H54 (cell line): ENCODE measurements around the gene SYNE4.

ENCODE experiments used
- DNase-seq: peaks from one replicate; pipeline ENCODE4 v3.0.0; 2011; ENCODE audit warnings: low spot score, mixed read lengths; ENCODE audit not compliant: insufficient read length
- FAIRE-seq: peaks from 3 replicates; lab custom pipeline; 2011; peaks lifted over from hg19 to GRCh38; lab: Jason Lieb, UNC
- POLR2A ChIP-seq: IDR thresholded peaks from 2 replicates; pipeline ENCODE4 v1.6.1; 2011; ENCODE audit warnings: low read depth, mild to moderate bottlenecking, low read length

The SYNE4 gene

DNA sequence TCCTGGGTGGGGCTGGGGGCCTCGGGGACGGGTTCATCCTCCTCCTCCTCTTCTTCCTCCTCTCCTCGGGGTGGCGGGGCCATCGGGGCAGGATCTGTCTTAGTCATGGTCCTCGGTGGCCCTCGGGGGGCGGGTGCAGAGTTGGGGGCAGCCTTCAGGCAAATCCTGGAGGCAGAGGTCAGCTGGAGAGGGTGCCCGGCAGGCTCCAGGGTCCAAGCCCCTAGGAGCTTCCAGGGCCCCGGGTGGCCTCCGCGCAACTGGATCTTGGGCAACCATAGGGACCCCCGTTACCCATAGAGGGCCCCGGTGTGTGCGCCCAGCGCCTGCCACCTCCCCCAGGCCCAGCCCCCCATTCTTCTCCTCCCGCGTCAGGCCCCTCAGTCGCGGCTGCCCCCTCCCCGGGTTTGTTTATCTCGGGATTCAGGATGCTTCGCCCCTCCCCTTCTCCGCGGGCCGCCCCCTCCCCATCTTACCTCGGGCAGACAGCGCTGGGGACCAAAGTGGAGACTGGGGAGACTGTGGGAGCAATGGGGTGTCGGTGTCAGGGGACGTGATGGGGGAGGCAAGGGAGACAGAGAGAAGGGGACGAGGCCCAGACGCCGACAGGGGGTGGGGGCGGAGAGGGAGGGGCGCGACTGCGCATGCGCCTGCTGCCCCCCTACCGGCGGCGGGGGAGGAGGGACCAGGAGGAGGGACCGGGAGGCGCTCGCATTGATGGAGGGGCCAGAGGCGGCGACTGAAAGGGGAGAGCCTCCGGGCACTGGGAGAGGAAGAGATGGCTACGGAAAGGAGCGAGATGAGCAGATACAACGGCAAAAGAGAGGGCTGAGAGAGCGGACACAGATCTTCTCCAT, 23.9 kb upstream of the SYNE4 start, which contains the start of gene CLIP3:
CLIP3 (minus strand) TSS at position 623 of the 854 bp plus-strand sequence; CDS start at position 107, 516 bp downstream.
- FAIRE-seq = no peak
- TF ChIP-seq POLR2A = peak; percentile 30
- DNase-seq = peak; percentile 85

DNA sequence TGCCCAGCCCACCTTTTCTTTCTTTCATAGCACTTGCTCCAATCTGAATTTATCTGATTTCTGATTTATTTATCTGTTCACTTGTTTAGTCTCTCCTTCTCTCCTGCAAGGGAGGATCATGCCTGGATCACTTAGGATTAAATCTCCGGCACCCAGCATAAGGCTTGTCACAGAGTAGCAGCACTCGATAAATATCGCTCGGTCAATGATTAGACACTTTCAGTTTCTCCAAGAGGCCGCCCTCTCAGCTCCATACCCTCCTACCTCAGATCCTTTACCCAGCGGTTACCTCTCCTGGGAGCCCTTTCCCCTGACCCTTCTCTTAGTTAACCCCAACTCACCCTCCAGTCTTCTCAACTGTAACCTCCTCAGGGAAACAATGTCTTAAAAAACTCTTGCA, 22.7 kb upstream of the SYNE4 start:
- DNase-seq = no peak
- no peak for TF ChIP-seq POLR2A
- FAIRE-seq = no peak

DNA sequence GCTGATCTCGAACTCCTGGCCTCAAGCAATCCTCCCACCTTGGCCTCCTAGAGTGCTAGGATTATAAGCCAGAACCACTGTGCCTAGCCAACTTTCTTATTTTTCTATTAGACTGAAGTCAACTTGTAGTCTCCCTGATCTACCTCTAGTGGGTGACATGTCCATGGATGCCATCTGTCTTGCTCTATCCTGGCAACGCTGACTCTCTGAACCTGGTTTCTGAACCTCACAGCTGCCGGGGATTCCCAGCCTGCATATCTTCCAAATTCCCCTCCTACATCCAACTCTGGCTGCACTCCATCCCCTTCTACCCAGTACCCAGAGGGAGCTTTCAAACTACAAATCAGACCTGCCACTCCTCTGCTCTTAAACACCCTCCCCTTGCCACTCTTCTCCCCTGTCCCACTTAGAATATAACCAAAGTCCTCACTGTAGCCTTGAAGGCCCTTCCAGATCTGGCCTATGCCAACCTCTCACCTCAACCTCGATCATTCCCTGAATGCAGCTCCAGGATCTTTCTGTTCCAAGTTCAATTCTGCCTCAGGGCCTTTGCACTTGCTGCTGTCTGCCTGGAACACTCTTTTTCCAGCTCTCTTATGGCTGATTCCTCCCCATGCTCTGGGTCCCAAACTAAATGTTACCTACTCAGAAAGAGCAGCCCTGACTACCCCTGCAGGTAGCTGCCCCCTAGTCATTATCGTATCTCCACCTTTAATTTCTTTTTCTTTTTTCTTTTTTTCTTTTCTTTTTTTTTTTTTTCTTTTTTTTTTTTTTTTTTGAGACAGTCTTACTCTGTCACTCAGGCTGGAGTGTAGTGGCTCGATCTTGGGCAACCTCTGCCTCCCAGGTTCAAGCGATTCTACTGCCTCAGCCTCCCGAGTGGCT, 21.9 kb upstream of the SYNE4 start:
- DNase-seq (no peak), FAIRE-seq (no peak)
- no peak for TF ChIP-seq POLR2A

DNA sequence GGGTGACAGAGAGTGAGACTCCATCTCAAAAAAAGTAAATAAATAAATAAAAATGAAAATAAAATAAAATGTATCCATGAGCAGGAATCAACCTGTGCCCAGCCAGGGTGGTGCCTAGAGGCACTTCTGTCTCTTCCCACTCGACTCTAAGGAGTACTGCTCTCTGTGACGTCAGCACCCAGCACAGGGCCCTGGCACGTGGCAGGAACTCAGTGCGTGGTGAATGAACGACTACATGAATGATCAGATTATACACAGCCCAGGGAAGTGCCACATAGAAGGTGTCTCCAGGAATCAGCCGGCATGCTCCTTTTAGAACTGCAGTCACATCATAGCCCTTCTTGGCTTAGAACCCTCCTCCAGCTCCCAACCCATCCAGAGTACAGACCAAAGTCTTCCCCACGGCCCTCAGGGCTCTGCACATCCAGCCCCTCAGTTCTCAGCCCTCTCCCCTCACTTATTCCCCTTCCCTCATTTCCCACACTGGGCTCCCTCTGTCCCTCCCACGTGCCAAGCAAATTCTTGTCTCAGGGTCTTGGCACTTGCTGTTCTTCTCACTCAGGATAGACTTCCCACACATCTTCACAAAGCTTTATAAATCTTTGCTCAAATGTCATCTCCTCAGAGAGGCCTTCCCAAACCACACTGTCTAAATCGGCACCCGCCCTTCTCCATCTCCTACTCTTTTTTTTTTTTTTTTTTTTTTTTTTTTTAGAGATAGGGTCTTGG, 19.9 kb upstream of the SYNE4 start:
- TF ChIP-seq POLR2A = no peak
- no peak for DNase-seq
- FAIRE-seq = no peak

DNA sequence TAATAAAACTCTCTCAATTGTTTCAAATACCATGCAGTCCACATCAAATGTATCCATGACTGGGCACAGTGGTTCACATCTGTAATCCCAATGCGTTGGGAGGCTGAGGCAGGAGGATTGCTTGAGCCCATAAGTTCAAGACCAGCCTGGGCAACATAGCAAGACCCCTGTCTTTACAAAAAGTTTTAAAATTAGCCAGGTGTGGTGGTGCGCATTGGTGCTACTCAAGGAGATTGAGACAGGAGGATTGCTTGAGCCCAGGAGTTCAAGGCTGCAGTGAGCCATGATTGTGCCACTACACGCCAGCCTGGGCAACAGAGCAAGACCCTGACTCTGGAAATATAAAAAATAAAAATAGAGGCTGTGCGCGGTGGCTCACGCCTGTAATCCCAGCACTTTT, 19.1 kb upstream of the SYNE4 start:
- FAIRE-seq (no peak), DNase-seq (no peak)
- no peak for TF ChIP-seq POLR2A

DNA sequence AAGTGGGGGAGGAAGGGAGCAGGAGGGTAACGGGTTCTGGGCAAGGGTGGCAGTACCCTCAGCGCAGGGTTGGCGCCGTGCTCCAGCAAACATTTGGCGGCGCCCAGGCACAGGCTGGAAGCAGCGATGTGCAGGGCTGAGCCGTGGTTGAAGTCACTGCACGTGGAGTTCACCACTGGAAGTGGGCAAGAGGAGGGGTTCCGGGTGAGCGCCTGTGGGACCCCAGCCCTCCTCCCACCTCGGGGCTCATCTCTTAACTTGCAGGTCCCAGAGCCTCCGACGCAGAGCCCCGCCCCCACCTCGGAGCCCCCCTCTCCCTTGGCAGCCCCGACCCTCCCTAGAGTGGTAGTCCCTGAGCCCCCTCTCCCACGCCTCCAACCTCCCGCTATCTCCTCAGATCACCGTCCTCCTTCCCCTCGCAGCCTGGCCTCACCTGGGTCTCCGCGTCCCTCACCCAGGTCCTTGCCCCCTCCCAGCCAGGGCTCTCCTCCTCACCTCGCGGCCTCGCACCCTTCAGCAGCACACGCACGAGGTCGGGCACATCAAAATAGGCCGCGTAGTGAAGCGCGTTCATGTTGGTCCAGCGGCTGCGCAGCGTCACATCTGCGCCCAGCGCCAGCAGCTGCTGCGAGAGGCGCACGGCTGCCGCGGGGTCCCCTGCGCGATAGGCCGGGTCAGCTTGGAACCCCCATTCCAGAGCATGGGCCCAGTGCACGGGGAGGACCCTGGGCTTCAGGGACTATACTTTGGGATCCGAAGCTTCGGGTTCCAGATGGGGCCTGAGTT, 17.7 kb upstream of the SYNE4 start:
- no peak for DNase-seq
- no peak for FAIRE-seq
- no peak for TF ChIP-seq POLR2A

DNA sequence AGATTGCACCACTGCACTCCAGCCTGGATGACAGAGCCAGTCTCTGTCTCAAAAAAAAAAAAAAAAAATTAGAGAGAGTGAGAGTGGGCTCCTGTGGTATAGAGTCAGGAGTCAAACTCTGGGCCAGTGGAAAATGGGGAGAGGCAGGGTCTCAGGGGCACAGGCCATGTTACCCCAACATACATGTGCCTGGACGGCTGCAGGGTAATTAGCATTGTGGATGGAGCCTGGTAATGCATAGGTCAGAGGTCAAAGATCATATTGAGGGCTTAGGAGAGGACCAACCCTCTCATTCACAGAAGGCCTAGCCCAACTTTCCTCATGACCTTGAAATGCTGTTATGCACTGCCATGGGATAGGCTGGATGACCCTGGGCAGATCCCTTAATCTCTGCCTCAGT, 16.9 kb upstream of the SYNE4 start:
- FAIRE-seq = no peak
- no peak for DNase-seq
- no peak for TF ChIP-seq POLR2A

DNA sequence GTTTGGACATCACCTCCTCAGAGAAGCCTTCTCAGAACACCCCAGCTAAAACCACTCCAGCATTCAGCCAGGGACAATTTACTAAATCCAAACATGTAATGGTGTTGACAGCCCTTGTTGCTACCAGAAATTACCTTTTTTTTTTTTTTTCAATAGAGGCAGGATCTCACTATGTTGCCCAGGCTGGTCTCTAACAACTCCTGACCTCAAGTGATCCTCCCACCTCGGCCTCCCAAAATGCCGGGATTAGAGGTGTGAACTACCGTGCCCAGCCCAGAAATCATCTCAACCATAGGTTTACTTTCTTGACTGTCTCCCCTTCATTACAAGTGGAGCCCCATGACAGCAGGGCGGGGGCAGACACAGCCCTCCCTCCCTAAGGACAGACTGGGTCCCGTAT, 14.8 kb upstream of the SYNE4 start:
- no peak for TF ChIP-seq POLR2A
- no peak for FAIRE-seq

DNA sequence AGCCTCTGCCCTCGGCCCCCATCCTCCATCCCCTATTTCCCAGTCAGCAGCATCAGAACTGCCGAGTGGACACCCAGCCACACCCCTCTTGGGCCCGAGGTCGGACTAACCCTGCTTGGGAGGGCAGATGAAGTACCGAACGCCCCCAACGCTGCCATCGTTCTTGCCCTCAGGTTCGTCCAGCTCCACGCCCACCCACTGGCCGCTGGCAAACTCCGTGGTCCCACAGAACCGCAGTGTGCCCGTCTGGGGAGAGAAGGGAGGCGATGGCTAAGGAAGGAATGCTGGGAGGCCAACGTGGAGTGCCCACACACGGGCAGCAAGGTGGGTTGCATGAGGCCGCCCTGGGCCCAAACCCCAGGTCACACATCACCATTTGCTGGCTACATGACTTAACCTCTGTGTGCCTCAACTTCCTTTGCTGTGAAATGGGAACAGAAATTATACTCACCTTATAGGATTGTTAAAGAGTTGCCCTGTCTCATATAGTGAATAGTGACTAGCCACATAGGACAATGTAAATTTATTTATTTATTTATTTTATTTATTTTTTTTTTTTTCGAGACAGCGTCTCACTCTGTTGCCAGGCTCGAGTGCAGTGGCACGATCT, 10.6 kb upstream of the SYNE4 start:
- no peak for TF ChIP-seq POLR2A
- no peak for DNase-seq
- FAIRE-seq = no peak

More for the DNA sequence above, 14.8 kb upstream of the SYNE4 start:
- no peak for DNase-seq

DNA sequence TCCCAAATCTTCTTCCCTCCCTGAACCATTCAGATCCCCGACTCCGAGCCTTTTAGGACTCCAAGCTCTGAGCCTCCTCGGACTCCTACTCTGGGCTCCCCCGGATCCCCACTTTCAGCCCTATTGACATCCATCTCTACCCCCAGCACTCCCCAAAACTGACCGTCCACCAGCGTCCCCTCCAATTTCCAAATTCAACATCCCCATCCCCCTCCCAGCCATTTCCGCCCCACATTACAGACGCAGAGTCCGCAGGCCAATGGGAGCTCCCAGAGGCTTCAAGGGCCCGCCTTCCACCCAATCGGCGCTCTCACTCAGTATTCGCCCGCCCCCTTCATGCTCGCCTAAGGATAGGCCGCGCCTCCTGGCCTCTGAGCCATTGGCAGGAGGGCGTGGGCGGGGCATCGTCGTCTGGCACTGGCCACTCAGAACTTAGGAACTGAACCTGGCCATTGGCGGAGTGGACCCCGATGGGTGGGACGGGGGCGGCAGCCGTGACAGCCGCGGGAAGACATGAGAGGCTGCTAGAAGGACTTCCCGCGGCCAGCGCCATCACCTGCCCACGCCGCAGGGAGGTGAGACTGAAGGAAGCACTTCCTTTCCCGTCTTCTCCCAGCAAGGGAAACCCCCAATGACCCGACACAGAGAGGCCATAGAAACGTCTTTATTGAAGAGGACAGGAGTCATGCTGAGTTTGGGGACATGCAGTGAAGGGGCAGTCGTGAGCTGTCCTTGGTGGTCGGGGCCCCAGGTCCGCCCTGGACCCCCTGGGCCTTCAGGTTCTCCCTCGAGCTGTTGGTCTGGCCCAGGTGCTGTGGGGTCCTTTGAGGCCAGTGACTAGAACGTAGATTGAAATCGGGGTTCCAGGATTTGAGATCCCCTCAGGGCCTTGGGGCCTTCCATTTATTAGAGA, 5.7 kb upstream of the SYNE4 start, which contains the start of gene ALKBH6:
ALKBH6 (minus strand) TSS at position 202 of the 913 bp plus-strand sequence. CDS start 816 bp downstream, outside the sequence.
- FAIRE-seq (peak; percentile 86), DNase-seq (peak; percentile 100)
- peak; percentile 66 for TF ChIP-seq POLR2A

DNA sequence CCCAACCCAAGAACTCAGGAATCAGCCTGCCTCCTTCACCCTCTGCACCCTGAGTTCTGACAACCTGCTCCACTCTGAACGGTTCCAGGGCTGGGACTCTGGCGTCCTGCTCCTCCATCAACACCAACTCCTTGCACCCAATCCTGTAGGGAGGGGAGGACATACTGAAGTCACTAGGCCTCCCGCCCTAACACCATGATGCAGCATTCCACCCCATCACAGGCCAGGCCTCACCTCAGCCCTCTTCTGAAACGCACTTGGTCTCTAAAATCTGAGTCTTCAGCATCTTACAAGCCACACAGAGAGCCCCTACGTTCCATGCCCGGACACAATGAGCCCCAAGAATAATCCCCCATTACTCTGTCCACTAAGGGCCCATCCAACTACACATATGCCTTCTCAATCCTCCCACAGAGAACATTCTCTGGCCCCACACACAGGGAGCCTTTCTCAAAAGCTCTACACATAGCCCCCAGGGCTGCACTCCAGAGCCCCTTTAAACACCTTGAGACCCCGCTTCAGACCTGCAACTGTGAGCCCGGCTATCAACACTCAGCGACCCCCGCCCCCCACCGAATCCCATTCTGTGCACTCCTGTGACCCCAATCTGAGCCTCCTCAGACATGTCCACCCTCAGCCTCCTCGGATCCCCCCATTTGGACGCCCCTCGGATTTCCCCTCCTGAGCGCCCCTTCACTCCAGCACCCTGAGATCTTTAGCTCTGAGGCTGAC, 4.8 kb upstream of the SYNE4 start:
- no peak for TF ChIP-seq POLR2A
- no peak for FAIRE-seq
- DNase-seq = no peak

DNA sequence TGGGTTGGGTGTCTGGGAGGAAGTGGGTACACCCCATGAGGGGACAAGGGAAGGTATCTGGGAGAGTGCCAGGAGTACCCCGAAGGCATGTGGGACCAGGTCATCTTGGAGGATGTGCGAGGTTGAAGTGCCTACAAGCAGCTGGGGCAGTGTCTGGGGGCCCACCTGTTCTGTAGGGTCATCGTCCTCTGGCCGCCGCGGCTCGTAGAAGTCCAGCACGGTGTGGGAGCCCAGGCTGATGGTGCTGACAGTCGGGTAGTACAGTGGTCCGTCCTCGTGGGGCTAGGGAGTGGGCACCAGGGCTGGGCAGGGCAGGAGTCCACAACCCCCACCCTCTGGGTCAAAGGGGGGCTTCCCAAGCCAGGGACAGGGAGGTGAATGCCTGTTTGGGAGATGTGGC, 1.8 kb upstream of the SYNE4 start:
- TF ChIP-seq POLR2A = no peak
- DNase-seq (no peak), FAIRE-seq (no peak)
